GM23338 (cell line): ENCODE results near the gene PAX6.

Experiments used
- CREB1 ChIP-seq: fragments of 250-450 bp; sonication (Bioruptor Pico); IDR thresholded peaks from 2 replicates; pipeline ENCODE4 v1.5.0; 2020; ENCODE audit warnings: low read depth, mild to moderate bottlenecking, moderate library complexity
- POLR2AphosphoS5 ChIP-seq: IDR thresholded peaks from 2 replicates; pipeline ENCODE4 v1.6.1; 2016; ENCODE audit warnings: antibody characterized with exemption, low read depth
- TF ChIP-seq, protein P1 (sequence below), 2 experiments: fragments of 200-600 bp in 1 of 2; sonication (generic) in 1 of 2; conservative IDR thresholded peaks; 2 replicates each; pipeline versions ENCODE4 v1.5.1 to v1.6.1; 2016 to 2017; ENCODE audit warnings: antibody characterized with exemption in 2 of 2, low read depth in 2 of 2, mild to moderate bottlenecking in 2 of 2, moderate library complexity in 1 of 2

GRCh38 chr11:31802000-31802551 lies 9.0 kb downstream of the PAX6 start:
- TF ChIP-seq POLR2AphosphoS5: no peak
- TF ChIP-seq, protein P1, sequence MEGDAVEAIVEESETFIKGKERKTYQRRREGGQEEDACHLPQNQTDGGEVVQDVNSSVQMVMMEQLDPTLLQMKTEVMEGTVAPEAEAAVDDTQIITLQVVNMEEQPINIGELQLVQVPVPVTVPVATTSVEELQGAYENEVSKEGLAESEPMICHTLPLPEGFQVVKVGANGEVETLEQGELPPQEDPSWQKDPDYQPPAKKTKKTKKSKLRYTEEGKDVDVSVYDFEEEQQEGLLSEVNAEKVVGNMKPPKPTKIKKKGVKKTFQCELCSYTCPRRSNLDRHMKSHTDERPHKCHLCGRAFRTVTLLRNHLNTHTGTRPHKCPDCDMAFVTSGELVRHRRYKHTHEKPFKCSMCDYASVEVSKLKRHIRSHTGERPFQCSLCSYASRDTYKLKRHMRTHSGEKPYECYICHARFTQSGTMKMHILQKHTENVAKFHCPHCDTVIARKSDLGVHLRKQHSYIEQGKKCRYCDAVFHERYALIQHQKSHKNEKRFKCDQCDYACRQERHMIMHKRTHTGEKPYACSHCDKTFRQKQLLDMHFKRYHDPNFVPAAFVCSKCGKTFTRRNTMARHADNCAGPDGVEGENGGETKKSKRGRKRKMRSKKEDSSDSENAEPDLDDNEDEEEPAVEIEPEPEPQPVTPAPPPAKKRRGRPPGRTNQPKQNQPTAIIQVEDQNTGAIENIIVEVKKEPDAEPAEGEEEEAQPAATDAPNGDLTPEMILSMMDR (conservative IDR thresholded peaks at IDR 0.05; ENCODE audit: low read depth in 2 of 2): no peak
- TF ChIP-seq CREB1: no peak
